Lung (tissue), 12 donors: ENCODE data around the gene PDHA2. TPM values are rescaled to one million over a fixed set of nuclear protein-coding genes. Genes with fewer than 3 reads are reported as not detected.

Experiments used
- ATAC-seq: fragments of 200-7000 bp; cut with Tn5 transposase; one replicate; pipeline ENCODE4 v1.9.1; 2020; ENCODE audit warnings: moderate number of reproducible peaks; ENCODE audit not compliant: insufficient read depth, low FRiP score
- DNase-seq, 3 donors: peaks; one replicate each; pipeline ENCODE4 v3.0.0-alpha.2; 2013 to 2017
- H3K27ac ChIP-seq, 2 donors: one replicate each; pipeline ENCODE4 v1.5.1; 2013; ENCODE audit warnings: mild to moderate bottlenecking in 2 of 2, moderate library complexity in 2 of 2, control low read depth in 1 of 2, inconsistent platforms in 1 of 2, low read depth in 1 of 2, low read length in 1 of 2
- H3K27me3 ChIP-seq, 3 donors: one replicate each; pipeline ENCODE4 v1.5.1; 2013; ENCODE audit warnings: low read length in 2 of 3; ENCODE audit not compliant: control insufficient read depth in 3 of 3, insufficient read depth in 3 of 3
- H3K36me3 ChIP-seq, 4 donors: one replicate each; pipeline ENCODE4 v1.5.1; 2013; ENCODE audit warnings: low read length in 4 of 4, mild to moderate bottlenecking in 1 of 4, moderate library complexity in 1 of 4; ENCODE audit not compliant: control insufficient read depth in 4 of 4, insufficient read depth in 4 of 4
- H3K4me1 ChIP-seq, 5 donors: one replicate each; pipeline ENCODE4 v1.5.1; 2013; ENCODE audit warnings: low read length in 5 of 5, mild to moderate bottlenecking in 2 of 5, moderate library complexity in 1 of 5; ENCODE audit not compliant: control insufficient read depth in 5 of 5, insufficient read depth in 5 of 5
- H3K4me3 ChIP-seq: one replicate; pipeline ENCODE4 v1.5.1; 2013; ENCODE audit warnings: mild to moderate bottlenecking, control low read depth, moderate library complexity
- H3K9ac ChIP-seq, 2 donors: one replicate each; pipeline ENCODE4 v1.5.1; 2013; ENCODE audit warnings: low read length in 2 of 2, control low read depth in 1 of 2; ENCODE audit not compliant: insufficient read depth in 1 of 2
- H3K9me3 ChIP-seq, 4 donors: one replicate each; pipeline ENCODE4 v1.5.1; 2013; ENCODE audit warnings: low read length in 3 of 4, mild to moderate bottlenecking in 1 of 4, moderate library complexity in 1 of 4; ENCODE audit not compliant: control insufficient read depth in 4 of 4, insufficient read depth in 3 of 4
- CTCF ChIP-seq: IDR thresholded peaks from 2 replicates; pipeline ENCODE4 v1.5.1; 2012; ENCODE audit warnings: mild to moderate bottlenecking; ENCODE audit errors: control extremely low read depth, extremely low read depth
- WGBS, 2 donors: extraction: QIAGEN DNeasy Blood & Tissue Kit; methylation state at CpG; one replicate each; pipeline ENCODE4 v1.1.7; 2013; 5-methylcytosine and 5-hydroxymethylcytosine counted together
- polyA plus RNA-seq, 2 donors: library from polyadenylated mRNA; stranded (reverse); fragments of 200-250 nt; gene quantifications; one replicate each; pipeline ENCODE4 v1.2.1, GENCODE V29; 2013
- total RNA-seq, 2 donors: library from RNA; depleted of rRNA in 1 of 2; stranded (reverse); fragments of >200 nt in 1 of 2; gene quantifications; one replicate each; pipeline ENCODE4 v1.2.1, GENCODE V29; 2014 to 2021
- donor health status: control.
- donor health status: control.
- donor health status: Bipolar disorder and iron deficiency.
- donor health status: healthy.
- donor health status: DM: yes; HTN: yes; CAD: no.

Gene PDHA2
- total and polyA plus RNA-seq, 4 donors = not detected

GRCh38 chr4:95835672-95836071, 4.2 kb upstream of the PDHA2 start:
- no peak overlapping the region for H3K4me3 ChIP-seq
- no peaks in the 10 kb centered on the region for H3K36me3 ChIP-seq
- DNase-seq (peak in 2 of 3 donors; percentile 17 to 44), ATAC-seq (no peak)
- no peak for TF ChIP-seq CTCF
- peaks cover 0 to 3% (median 0%) of the 10 kb centered on the region in 4 donors for H3K9me3 ChIP-seq
- H3K27ac ChIP-seq = no peak overlapping the region
- no peaks in the 10 kb centered on the region for H3K4me1 ChIP-seq
- 33 to 36% methylated on average over 3 of the region's 3 CpGs for WGBS, 2 donors
- no peak overlapping the region for H3K9ac ChIP-seq
- no peaks in the 10 kb centered on the region for H3K27me3 ChIP-seq

DNA sequence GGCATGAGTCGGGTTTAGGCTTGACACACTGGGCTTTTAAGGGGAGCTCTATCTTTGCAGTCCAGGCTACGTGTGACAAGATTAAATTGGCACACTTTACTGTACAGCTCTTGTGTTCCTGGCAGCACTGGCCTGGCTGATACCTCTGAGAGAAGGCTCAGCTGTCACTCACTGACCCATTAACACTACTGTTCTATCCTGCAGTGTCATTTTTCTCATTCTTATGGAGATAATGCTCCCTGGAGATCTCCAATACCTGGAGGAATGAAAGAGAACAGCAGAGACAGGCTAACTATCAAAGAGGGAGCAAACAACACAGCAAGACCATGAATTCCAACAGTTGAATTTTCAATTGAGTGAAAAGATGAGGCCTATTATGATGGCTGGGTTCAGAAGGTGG, 1.7 kb upstream of the PDHA2 start:
- WGBS, 2 donors = 87 to 91% methylated on average over 2 of the region's 2 CpGs
- no peak overlapping the region for H3K9ac ChIP-seq
- no peaks in the 10 kb centered on the region for H3K27me3 ChIP-seq
- H3K9me3 ChIP-seq = peaks cover 0 to 3% (median 0%) of the 10 kb centered on the region in 4 donors
- ATAC-seq (no peak), DNase-seq (no peak)
- no peaks in the 10 kb centered on the region for H3K4me1 ChIP-seq
- no peak overlapping the region for H3K27ac ChIP-seq
- TF ChIP-seq CTCF = no peak
- H3K36me3 ChIP-seq = no peaks in the 10 kb centered on the region
- no peak overlapping the region for H3K4me3 ChIP-seq

DNA sequence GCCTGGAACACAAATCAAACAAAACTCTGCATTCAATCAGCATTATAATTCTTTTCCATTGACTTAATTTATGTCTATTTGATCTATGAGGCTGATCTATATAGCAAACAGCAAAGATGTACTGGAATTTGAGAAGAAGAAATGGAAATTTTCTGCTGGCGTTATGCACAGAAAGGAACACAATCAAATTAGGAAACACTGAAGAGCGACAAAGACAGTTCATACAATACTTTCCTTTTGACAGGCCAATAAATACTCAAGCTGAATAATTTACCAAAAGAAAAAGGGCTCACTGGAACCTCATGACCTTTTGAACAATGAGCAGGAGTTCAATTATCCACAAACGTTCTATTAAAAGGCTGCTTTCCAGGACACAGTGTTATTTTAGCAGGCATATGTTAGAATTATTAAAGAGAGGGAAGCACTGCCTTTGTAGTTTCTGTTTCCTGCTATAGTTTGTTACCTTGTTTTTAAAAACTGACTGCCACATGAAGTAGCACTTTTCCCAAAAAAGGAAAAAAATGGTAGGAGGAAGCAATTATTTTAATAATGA, 8.1 kb downstream of the PDHA2 start:
- no peak for TF ChIP-seq CTCF
- WGBS, 2 donors = 61 to 78% methylated on average over 3 of the region's 3 CpGs
- H3K4me3 ChIP-seq = no peak overlapping the region

DNA sequence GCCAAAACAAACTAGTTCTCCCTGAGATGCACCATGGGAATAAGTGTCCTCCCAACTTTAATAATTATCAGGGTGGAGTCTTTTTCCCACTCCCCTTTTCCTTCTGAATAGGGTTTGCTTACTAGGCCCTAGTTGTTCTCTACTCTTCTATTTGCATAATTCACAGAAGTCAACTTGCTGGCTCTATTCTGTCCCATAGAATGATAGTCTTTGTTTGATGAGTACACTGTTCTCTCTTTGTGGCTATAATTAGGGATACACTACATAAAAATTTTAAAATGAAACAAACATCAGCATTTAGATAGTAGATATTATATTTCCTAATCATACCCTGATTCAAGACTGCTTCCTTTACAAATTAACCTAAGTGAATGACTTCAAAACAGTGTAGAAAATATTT, 10.3 kb downstream of the PDHA2 start:
- no peak overlapping the region for H3K9ac ChIP-seq
- H3K4me1 ChIP-seq = no peaks in the 10 kb centered on the region
- H3K9me3 ChIP-seq = no peaks in the 10 kb centered on the region
- H3K36me3 ChIP-seq = no peaks in the 10 kb centered on the region
- DNase-seq = no peak
- TF ChIP-seq CTCF = no peak
- no peak overlapping the region for H3K27ac ChIP-seq
- no peak for ATAC-seq
- H3K4me3 ChIP-seq = no peak overlapping the region
- H3K27me3 ChIP-seq = no peaks in the 10 kb centered on the region

More for the DNA sequence above, 8.1 kb downstream of the PDHA2 start:
- no peaks in the 10 kb centered on the region for H3K36me3 ChIP-seq
- ATAC-seq (no peak), DNase-seq (no peak)
- no peaks in the 10 kb centered on the region for H3K4me1 ChIP-seq
- no peak overlapping the region for H3K9ac ChIP-seq
- H3K27ac ChIP-seq = no peak overlapping the region
- no peaks in the 10 kb centered on the region for H3K9me3 ChIP-seq
- no peaks in the 10 kb centered on the region for H3K27me3 ChIP-seq
